Dedifferentiated amniotic fluid mesenchymal stem cell (primary cell): ENCODE data around the gene MRPL2.
A peak's percentile ranks its signal among the peaks of the same experiment; 100 is the strongest.

Experiments
- DNase-seq: peaks from one replicate; pipeline ENCODE4 v3.0.0-alpha.2; 2016; ENCODE audit errors: extremely low spot score

The MRPL2 gene

GRCh38 chr6:43021270-43022047 is 37.8 kb downstream of the MRPL2 start, which contains the start of gene RRP36:
Gene RRP36 (plus strand): TSS chr6:43021623. CDS start chr6:43021655, 32 bp downstream.
- DNase-seq: peak; percentile 68

DNA sequence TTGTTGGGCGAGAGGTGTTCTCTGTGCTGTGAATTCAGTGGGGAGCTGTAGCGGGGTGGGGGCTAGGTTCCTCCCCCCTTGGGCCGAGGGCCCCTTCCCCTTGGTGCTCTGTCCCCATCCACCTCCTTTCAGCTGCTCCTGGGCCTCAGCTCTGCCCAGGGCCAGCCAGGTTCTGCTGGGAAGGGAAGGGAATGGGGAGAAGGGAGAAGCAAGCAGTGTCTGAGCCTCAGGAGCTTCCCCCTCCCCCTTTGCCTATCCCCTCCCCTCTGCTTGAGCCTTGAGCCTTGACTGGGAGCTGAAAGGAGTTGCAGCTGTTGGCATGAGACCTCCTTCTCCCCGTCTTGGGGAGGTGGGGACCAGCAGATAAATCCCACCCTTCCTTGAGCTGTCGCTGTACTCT is 38.4 kb downstream of the MRPL2 start:
- DNase-seq: no peak

DNA sequence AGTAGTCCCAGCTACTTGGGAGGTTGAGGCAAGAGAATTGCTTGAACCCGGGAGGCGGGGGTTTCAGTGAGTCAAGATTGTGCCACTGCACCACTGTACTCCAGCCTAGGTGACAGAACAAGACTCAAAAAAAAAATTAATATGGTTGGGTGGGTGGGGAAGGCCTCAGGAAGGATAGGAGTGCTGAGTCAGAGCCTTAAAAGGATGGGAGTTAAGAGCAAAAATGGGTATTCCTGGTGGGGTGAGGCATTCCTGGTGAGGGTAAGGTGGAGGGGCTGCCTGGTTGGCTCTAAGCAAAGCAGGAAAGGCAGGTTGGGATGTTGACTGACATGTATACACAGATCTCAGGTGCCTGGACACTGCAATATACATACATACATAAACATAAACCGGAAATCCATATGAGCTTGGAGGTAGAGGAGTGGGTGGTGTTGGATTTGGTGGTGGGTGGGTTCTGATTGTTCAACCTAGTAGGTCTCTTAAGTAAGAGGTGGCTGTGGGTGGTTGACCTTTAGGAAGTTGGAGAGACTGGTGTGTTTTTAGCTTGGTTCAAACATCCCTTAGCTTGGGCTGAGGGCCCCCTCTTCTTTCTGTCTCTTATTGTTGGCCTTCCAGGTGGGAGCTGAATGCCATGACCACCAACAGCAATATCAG is 39.1 kb downstream of the MRPL2 start:
- DNase-seq: no peak

DNA sequence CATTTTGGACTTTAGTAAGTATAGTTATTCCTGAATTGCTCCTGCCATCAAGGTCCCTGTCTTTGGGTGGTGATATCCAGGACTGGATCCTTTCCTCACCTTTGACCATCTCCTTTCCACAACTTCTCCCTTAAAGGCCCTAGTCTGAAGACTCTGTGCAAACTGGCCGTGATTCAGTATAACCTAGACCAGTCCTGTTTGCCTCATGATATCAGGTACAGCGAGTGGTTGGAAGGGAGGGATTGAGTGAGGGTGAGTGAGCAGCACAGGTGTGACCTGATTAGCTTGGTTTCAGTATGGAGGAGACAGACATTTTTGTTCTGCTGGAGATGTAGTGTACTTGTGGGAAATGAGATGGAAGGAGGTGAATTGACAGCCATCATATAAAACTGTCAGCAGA is 40.1 kb downstream of the MRPL2 start:
- DNase-seq: no peak

GRCh38 chr6:43016943-43017334 is 42.3 kb downstream of the MRPL2 start:
- DNase-seq: no peak

DNA sequence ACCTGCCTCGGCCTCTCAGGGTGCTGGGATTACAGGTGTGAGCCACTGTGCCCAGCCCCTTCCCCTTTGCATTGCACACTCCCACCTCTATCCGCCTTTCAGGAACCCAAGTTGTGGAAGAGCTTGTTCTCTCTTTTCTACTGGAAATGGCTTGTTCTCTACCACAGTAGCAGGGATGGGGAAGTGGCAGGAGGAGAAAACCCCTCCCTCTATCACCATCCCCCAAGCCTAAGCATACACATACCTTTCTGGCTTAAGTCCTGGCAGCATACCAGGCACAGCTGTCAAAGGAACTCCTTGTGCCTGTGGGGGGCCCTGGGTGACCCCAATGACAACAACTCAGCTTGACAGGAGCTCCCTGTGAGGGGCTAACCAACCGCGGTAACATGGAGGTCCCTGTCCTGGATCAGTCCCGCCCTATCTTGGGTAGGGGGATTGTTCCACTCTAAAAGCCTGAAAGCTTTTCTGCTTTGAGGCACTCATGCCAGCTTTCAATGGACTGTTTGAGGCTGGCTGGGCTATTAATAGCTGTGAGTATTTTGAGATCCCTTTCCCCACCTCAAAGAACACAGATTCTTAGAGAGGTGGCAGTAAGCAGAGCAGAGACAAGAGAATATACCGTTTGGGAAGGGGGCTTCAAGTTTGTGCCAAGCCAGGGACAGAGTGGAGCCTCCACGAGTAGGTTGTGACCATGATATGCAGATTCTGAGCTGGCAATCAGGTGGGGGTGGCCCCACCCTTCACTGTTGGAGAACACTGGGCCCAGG is 42.9 kb downstream of the MRPL2 start:
- no peak for DNase-seq

- DNase-seq: peak; percentile 47
Measured at GRCh38 chr6:43014434-43014909, 44.8 kb downstream of the MRPL2 start.

DNA sequence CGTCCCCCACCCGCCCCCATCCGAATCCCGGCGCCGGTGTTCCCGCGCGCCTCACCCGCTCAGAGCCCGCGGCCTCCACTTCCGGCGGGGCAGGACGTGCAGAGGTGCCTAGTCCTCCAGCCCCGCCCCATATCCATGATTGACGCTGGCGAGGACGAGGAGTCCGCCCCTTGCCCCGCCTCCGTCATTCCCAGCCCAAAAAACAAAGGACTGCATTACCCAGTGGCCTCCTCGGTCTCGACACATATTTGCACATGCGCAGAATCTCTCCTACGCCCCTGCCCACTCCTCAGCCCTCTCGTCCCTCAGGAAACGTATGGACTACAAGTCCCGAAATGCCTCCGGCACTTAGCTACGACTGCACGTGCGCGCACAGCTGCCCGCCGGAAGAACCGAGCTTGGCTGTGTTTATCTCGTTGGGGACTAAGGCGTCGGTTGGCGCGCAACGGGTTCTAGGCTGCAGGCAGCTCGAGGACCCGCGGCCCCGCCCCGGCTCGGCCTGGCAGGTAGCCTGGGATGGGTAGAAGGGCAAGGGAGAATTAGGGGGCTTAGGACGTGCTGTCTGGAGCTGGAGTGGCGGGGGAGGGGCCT is 45.3 kb downstream of the MRPL2 start, which contains the start of the genes KLHDC3 and MEA1:
Gene KLHDC3 (plus strand): TSS at position 407 of the 591 bp plus-strand sequence. CDS start 2,944 bp downstream, outside the sequence.
Gene MEA1 (minus strand): TSS at position 104 of the 591 bp plus-strand sequence. CDS start 133 bp downstream, outside the sequence.
- peak; percentile 100 for DNase-seq

DNA sequence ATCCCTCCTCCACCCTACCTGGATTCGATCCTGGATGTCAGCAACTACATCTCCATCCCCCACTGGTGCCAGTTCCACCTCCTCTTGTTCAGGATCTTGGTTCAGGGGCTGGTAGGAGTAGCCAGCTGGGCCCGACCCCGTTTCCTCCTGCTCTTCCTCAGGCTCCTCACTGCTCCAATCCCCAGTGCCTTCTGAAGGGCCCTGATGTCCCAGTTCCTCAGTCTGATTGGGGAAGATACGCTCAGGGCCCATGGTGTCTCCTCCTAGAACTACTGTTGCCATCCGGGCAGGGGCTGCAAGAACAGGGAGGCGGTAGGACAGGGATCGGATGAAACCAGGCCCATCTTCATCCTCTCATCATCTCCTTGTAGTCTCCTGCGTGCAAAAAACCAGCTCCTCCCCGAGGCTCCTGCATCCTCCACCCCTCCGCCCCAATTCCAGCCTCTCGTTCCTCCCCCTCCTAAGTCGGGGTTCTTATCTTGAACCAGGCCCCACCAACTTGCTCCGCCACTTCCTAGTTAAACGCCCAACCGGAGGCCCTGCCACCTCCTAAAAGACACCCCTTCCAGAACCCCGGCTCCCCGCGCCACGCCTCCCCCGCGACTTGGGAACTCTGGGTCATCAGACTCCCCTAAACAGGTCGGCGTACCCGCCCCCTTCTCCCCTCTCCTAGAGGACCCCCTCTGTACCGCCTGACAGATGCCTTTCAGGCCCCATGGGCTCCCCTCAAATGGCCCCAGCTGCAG is 46.0 kb downstream of the MRPL2 start:
- no peak for DNase-seq

- no peak for DNase-seq
Measured at GRCh38 chr6:43012364-43012763, 46.9 kb downstream of the MRPL2 start.

DNA sequence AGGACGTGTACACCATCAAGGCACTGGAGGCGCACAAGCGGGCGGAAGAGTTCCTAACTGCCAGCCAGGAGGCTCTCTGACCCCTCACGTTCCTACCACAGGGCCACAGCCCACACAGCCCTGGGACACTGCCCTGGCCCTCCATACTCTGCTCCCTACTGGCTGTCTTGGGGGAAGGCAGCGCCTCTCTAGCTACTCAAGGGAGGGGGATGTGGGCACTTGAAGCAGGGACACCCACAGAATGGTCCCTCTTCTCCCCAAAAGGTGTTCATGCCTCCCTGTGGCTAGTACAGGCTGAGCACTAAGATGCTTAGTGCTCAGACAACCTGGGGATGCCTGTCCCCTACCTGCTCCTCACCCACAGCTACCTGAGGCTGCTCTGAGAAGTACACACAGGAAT is 48.0 kb downstream of the MRPL2 start:
- no peak for DNase-seq

GRCh38 chr6:43009124-43009523 is 50.1 kb downstream of the MRPL2 start:
- no peak for DNase-seq

GRCh38 chr6:43007126-43007525 is 52.1 kb downstream of the MRPL2 start:
- DNase-seq: no peak

DNA sequence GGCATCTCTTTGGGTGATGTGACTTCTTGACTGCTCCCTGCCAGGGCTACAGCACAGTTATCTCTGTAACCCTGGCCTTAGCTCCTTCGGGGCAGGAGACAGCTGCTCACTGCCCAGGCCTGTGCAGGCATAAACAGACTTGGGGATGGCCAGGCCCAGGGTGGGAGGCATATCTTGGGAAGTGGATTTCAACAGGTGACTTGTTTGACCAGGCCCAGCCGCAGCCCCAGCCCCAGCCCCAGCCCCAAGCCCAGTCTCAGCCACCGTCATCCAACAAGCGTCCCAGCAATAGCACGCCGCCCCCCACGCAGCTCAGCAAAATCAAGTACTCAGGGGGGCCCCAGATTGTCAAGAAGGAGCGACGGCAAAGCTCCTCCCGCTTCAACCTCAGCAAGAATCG is 53.0 kb downstream of the MRPL2 start:
- DNase-seq: no peak

GRCh38 chr6:43005844-43006243 is 53.4 kb downstream of the MRPL2 start:
- no peak for DNase-seq
